BE2C (cell line): Measurements from ENCODE around the gene PLPPR1.

Experiments used
- DNase-seq: peaks from one replicate; pipeline ENCODE4 v3.0.0-alpha.2; 2020
- H3K27me3 ChIP-seq: fragments of 250-450 bp; sonication (Bioruptor Pico); 2 replicates; pipeline ENCODE4 v1.5.1; 2020; ENCODE audit warnings: mild to moderate bottlenecking
- H3K36me3 ChIP-seq: fragments of 250-450 bp; sonication (Bioruptor Pico); 2 replicates; pipeline ENCODE4 v1.5.1; 2020; ENCODE audit warnings: mild to moderate bottlenecking
- H3K4me1 ChIP-seq: fragments of 250-450 bp; sonication (Bioruptor Pico); 2 replicates; pipeline ENCODE4 v1.5.1; 2020
- H3K4me3 ChIP-seq: 2 replicates; pipeline ENCODE4 v1.5.1; 2011; ENCODE audit warnings: low read depth, low read length
- H3K9me3 ChIP-seq: fragments of 250-450 bp; sonication (Bioruptor Pico); 2 replicates; pipeline ENCODE4 v1.5.1; 2020
- TF ChIP-seq, protein P1 (sequence below): IDR thresholded peaks from 2 replicates; pipeline ENCODE4 v1.5.1; 2012; ENCODE audit warnings: mild to moderate bottlenecking, low read depth, low read length

PLPPR1 gene

DNA sequence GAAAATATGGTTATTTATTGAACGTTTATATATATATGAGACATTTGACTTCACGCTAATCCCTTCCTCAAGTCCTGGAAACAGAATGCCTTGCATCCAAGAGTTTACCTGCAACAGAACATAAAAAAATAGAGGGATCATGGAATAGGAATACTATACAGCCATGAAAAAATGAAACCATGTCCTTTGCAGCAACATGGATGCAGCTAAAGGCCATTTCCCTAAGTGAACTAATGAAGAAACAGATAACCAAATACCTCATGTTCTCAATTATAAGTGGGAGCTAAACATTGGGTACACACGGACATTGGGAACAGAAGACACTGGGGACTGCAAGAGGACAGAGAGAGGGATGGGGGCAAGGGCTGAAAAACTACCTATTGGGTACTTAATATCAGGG lies 343.3 kb downstream of the PLPPR1 start:
- H3K36me3 ChIP-seq = no peaks in the 10 kb centered on the region
- no peak overlapping the region for H3K4me3 ChIP-seq
- H3K9me3 ChIP-seq = no peaks in the 10 kb centered on the region; the same call in 1 of the 2 replicates
- TF ChIP-seq, protein P1, sequence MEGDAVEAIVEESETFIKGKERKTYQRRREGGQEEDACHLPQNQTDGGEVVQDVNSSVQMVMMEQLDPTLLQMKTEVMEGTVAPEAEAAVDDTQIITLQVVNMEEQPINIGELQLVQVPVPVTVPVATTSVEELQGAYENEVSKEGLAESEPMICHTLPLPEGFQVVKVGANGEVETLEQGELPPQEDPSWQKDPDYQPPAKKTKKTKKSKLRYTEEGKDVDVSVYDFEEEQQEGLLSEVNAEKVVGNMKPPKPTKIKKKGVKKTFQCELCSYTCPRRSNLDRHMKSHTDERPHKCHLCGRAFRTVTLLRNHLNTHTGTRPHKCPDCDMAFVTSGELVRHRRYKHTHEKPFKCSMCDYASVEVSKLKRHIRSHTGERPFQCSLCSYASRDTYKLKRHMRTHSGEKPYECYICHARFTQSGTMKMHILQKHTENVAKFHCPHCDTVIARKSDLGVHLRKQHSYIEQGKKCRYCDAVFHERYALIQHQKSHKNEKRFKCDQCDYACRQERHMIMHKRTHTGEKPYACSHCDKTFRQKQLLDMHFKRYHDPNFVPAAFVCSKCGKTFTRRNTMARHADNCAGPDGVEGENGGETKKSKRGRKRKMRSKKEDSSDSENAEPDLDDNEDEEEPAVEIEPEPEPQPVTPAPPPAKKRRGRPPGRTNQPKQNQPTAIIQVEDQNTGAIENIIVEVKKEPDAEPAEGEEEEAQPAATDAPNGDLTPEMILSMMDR = no peak
- no peak for DNase-seq
- no peaks in the 10 kb centered on the region for H3K4me1 ChIP-seq
- no peaks in the 10 kb centered on the region for H3K27me3 ChIP-seq

- Histone ChIP-seq H3K4me3 (no peak overlapping the region), H3K4me1 (no peaks in the 10 kb centered on the region), H3K36me3 (no peaks in the 10 kb centered on the region), H3K9me3 (no peaks in the 10 kb centered on the region; the same call in 1 of the 2 replicates), H3K27me3 (no peaks in the 10 kb centered on the region)
- TF ChIP-seq, protein P1 = no peak
- DNase-seq = no peak
These were observed 344.0 kb downstream of the PLPPR1 start for GRCh38 chr9:101372327-101373118.
